ENCODE measurements around the gene UNC5CL.

DNA sequence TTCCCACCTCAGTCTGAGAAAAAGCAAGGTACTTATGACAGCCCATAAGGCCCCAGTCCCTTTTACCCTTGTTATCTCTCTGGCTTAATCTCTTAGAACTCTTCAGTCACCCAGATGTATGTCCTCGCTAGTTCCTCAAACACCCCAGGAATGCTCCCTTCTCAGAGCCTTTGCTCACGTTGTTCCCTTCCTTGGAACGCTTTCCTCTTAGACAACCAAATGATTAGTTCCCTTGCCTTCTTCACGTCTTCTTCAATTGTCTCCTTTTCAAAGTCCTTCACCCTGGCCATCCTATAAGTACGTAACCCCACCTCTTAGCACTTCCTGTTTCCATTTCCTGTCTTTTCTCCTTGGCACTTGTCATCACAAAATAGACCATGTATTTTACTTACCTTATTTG, 12.9 kb upstream of the UNC5CL start:
- no peak for TF ChIP-seq CTCF (IDR thresholded peaks at IDR 0.05; ENCODE audit: insufficient read depth, low read length, poor library complexity, severe bottlenecking)
- no peak for TF ChIP-seq EZH2phosphoT487 (conservative IDR thresholded peaks at IDR 0.05; ENCODE audit: low read length)

All from SU-DHL-6 (cell line).